HG03039 (cell line): ENCODE results near the gene IQSEC1.

Experiments used
- ATAC-seq: cut with Tn5 transposase; IDR thresholded peaks from one replicate; pipeline ENCODE4 v1.9.1; 2021; ENCODE audit warnings: mild to moderate bottlenecking, moderate library complexity; ENCODE audit not compliant: unreplicated experiment

The IQSEC1 gene

GRCh38 chr3:12898965-12899755 is 174.1 kb downstream of the IQSEC1 start:
- no peak for ATAC-seq

- no peak for ATAC-seq
These were observed 174.8 kb downstream of the IQSEC1 start for GRCh38 chr3:12898290-12898964.

GRCh38 chr3:12897381-12898289 is 175.6 kb downstream of the IQSEC1 start:
- ATAC-seq: no peak

GRCh38 chr3:12896063-12896985 is 176.9 kb downstream of the IQSEC1 start:
- no peak for ATAC-seq

GRCh38 chr3:12895391-12896062 is 177.7 kb downstream of the IQSEC1 start:
- no peak for ATAC-seq

- no peak for ATAC-seq
These were observed 178.6 kb downstream of the IQSEC1 start for GRCh38 chr3:12894629-12895028.

- no peak for ATAC-seq
These were observed 179.4 kb downstream of the IQSEC1 start for GRCh38 chr3:12893852-12894251.

- ATAC-seq: no peak
These were observed 180.0 kb downstream of the IQSEC1 start for GRCh38 chr3:12893247-12893646.

- no peak for ATAC-seq
These were observed 180.4 kb downstream of the IQSEC1 start for GRCh38 chr3:12892840-12893189.

GRCh38 chr3:12891985-12892839 is 181.0 kb downstream of the IQSEC1 start:
- no peak for ATAC-seq

- ATAC-seq: no peak
These were observed 181.7 kb downstream of the IQSEC1 start for GRCh38 chr3:12891391-12891984.

- ATAC-seq: no peak
These were observed 182.4 kb downstream of the IQSEC1 start for GRCh38 chr3:12890610-12891390.

- ATAC-seq: no peak
These were observed 186.5 kb downstream of the IQSEC1 start for GRCh38 chr3:12886736-12887135.

- ATAC-seq: no peak
These were observed 187.0 kb downstream of the IQSEC1 start for GRCh38 chr3:12886106-12886679.

- ATAC-seq: no peak
These were observed 187.7 kb downstream of the IQSEC1 start for GRCh38 chr3:12885583-12885930.

- ATAC-seq: no peak
These were observed 188.2 kb downstream of the IQSEC1 start for GRCh38 chr3:12884790-12885582.
